ENCODE results near the gene CDKN2AIPNL. TPM values are rescaled to one million over a fixed set of nuclear protein-coding genes. Genes with fewer than 3 reads are reported as not detected.

The CDKN2AIPNL gene
- total RNA-seq, 1 donor from 2014 or later, result 24.6 TPM

Other genes with a start within 250 kb of the CDKN2AIPNL start
- gene SKP1, start 234.9 kb downstream of the CDKN2AIPNL start, total RNA-seq, result 213 and 229 TPM in 2 replicates
- gene PPP2CA, start 185.8 kb downstream of the CDKN2AIPNL start, total RNA-seq, result 137 and 143 TPM in 2 replicates
- 0.74 and 1.1 TPM in 2 replicates for gene CDKL3, start 44.7 kb downstream of the CDKN2AIPNL start, total RNA-seq
- 97.6 and 98.9 TPM in 2 replicates for gene UBE2B, start 40.3 kb downstream of the CDKN2AIPNL start, total RNA-seq
- 104 and 112 TPM in 2 replicates for gene JADE2, start 113.8 kb upstream of the CDKN2AIPNL start, total RNA-seq
- gene SAR1B, start 220.9 kb upstream of the CDKN2AIPNL start, total RNA-seq, result 54.7 and 54.9 TPM in 2 replicates
- 32.0 and 33.2 TPM in 2 replicates for gene SEC24A, start 236.9 kb upstream of the CDKN2AIPNL start, total RNA-seq